HCT116 (cell line): ENCODE data around the gene CAMK1D. TPM values are rescaled to one million over a fixed set of nuclear protein-coding genes. Genes with fewer than 3 reads are reported as not detected.
A peak's percentile ranks its signal among the peaks of the same experiment; 100 is the strongest.
"Not testable (repeated sequence)": the region's sequence is repeated elsewhere in the genome, so short reads cannot be mapped to it uniquely, and the experiment has no call there.

Experiments used
- ATAC-seq: fragments of 200-7000 bp; cut with Tn5 transposase; 2 replicates; pipeline ENCODE4 v1.9.1; 2020; ENCODE audit warnings: mild to moderate bottlenecking, moderate library complexity
- BruUV-seq: library from RNA; stranded (reverse); fragments of 400-500 nt; replicated peaks from 2 replicates; lab custom pipeline; 2021; lab: Mats Ljungman, UMichigan
- CTCF ChIA-PET: fragments of 300-600 bp; sonication (Branson Sonifier 250); formaldehyde crosslinking; loops from one replicate; lab custom pipeline; 2021; ENCODE audit warnings: antibody characterized with exemption; lab: Charles Lee
- POLR2A ChIA-PET: fragments of 300-600, 350-600 bp; sonication (Branson Sonifier 250); formaldehyde crosslinking; loops from one replicate; lab custom pipeline; 2021; ENCODE audit warnings: antibody characterized with exemption; lab: Charles Lee
- RAD21 ChIA-PET, 2 experiments: fragments of 300-600 bp; sonication (Branson Sonifier 250); formaldehyde crosslinking; loops; one replicate each; lab custom pipeline; 2023; ENCODE audit warnings: low total read pairs in 2 of 2; ENCODE audit not compliant: uncharacterized antibody in 2 of 2, unreplicated experiment in 2 of 2, low non-redundant PET in 1 of 2; lab: Charles Lee
- DNase-seq: peaks from one replicate; pipeline ENCODE4 v3.0.0-alpha.2; 2010; ENCODE audit warnings: low read depth, low spot score
- H2AFZ ChIP-seq: fragments of 200-600 bp; shearing (Covaris generic), sonication (generic); 2 replicates; pipeline ENCODE4 v1.6.1; 2017; ENCODE audit warnings: low read depth, mixed run types, mixed read lengths, antibody characterized with exemption, low read length; ENCODE audit not compliant: poor library complexity, severe bottlenecking
- H3K27ac ChIP-seq: 2 replicates; pipeline ENCODE4 v1.5.1; 2012; ENCODE audit warnings: low read depth, low read length
- H3K27me3 ChIP-seq: fragments of 200-600 bp; sonication (generic); 2 replicates; pipeline ENCODE4 v1.6.1; 2016; ENCODE audit warnings: mixed run types, low read length, mixed read lengths; ENCODE audit not compliant: insufficient read depth
- H3K36me3 ChIP-seq, 2 experiments: fragments of 200-500 bp in 1 of 2; fragments of 200-600 bp in 1 of 2; sonication (Bioruptor generic) in 1 of 2; sonication (generic) in 1 of 2; 2 replicates each; pipeline versions ENCODE4 v1.5.1 to v1.6.1; 2014 to 2016; ENCODE audit warnings: low read length in 2 of 2, inconsistent platforms in 1 of 2, mixed read lengths in 1 of 2, mixed run types in 1 of 2; ENCODE audit not compliant: insufficient read depth in 2 of 2, control insufficient read depth in 1 of 2
- H3K4me1 ChIP-seq, 2 experiments: fragments of 200-600 bp in 1 of 2; sonication (generic) in 1 of 2; 2 replicates each; pipeline versions ENCODE4 v1.5.1 to v1.6.1; 2012 to 2017; ENCODE audit warnings: low read length in 2 of 2, inconsistent platforms in 1 of 2, mild to moderate bottlenecking in 1 of 2, mixed read lengths in 1 of 2, mixed run types in 1 of 2, moderate library complexity in 1 of 2; ENCODE audit not compliant: insufficient read depth in 2 of 2, control insufficient read depth in 1 of 2
- H3K4me2 ChIP-seq: fragments of 200-600 bp; sonication (generic); 2 replicates; pipeline ENCODE4 v1.6.1; 2017; ENCODE audit warnings: mixed run types, low read length, mixed read lengths
- H3K4me3 ChIP-seq, 2 experiments: fragments of 200-600 bp in 1 of 2; sonication (generic) in 1 of 2; replicated peaks in 1 of 2; 2 replicates each; pipeline ENCODE4 v1.5.1; 2011 to 2016; ENCODE audit warnings: low read length in 2 of 2, control low read depth in 1 of 2, low read depth in 1 of 2, mild to moderate bottlenecking in 1 of 2, mixed read lengths in 1 of 2, mixed run types in 1 of 2
- H3K79me2 ChIP-seq: fragments of 200-600 bp; sonication (generic); 2 replicates; pipeline ENCODE4 v1.6.1; 2017; ENCODE audit warnings: mild to moderate bottlenecking, mixed run types, low read length, moderate library complexity, mixed read lengths; ENCODE audit not compliant: insufficient read depth
- H3K9ac ChIP-seq: fragments of 200-600 bp; sonication (generic); 2 replicates; pipeline ENCODE4 v1.6.1; 2016; ENCODE audit warnings: low read length, mixed read lengths
- H3K9me2 ChIP-seq: fragments of 200-600 bp; sonication (generic), shearing (Covaris generic); 2 replicates; pipeline ENCODE4 v1.6.1; 2017; ENCODE audit warnings: mixed run types, mild to moderate bottlenecking, moderate library complexity; ENCODE audit not compliant: insufficient read depth
- H3K9me3 ChIP-seq, 2 experiments: fragments of 200-500 bp in 1 of 2; fragments of 200-600 bp in 1 of 2; sonication (Bioruptor generic) in 1 of 2; sonication (generic) in 1 of 2; 2 replicates each; pipeline ENCODE4 v1.6.1; 2014 to 2017; ENCODE audit warnings: low read length in 2 of 2, mixed read lengths in 2 of 2, inconsistent platforms in 1 of 2, low read depth in 1 of 2, mild to moderate bottlenecking in 1 of 2, mixed run types in 1 of 2, moderate library complexity in 1 of 2; ENCODE audit not compliant: control insufficient read depth in 1 of 2, insufficient read depth in 1 of 2
- H4K20me1 ChIP-seq: fragments of 200-600 bp; sonication (generic), shearing (Covaris generic); 2 replicates; pipeline ENCODE4 v1.6.1; 2017; ENCODE audit warnings: mixed run types, mild to moderate bottlenecking, moderate library complexity; ENCODE audit not compliant: insufficient read depth
- CBX3 ChIP-seq: IDR thresholded peaks from 2 replicates; pipeline ENCODE4 v1.6.1; 2012; ENCODE audit warnings: low read depth
- CEBPB ChIP-seq: IDR thresholded peaks from 2 replicates; pipeline ENCODE4 v1.6.1; 2012; ENCODE audit warnings: low read depth
- ELF1 ChIP-seq: IDR thresholded peaks from 2 replicates; pipeline ENCODE4 v1.6.1; 2012; ENCODE audit warnings: low read depth, borderline replicate concordance
- EZH2 ChIP-seq: fragments of 200-600 bp; sonication (generic); IDR thresholded peaks from 2 replicates; pipeline ENCODE4 v1.6.1; 2017; ENCODE audit warnings: antibody characterized with exemption, mixed run types
- EZH2phosphoT487 ChIP-seq: fragments of 200-600 bp; IDR thresholded peaks from 2 replicates; pipeline ENCODE4 v1.6.1; 2018; ENCODE audit warnings: antibody characterized with exemption, borderline replicate concordance
- JUND ChIP-seq: IDR thresholded peaks from 2 replicates; pipeline ENCODE4 v1.6.1; 2012
- POLR2A ChIP-seq: IDR thresholded peaks from 2 replicates; pipeline ENCODE4 v1.7.0; 2011; ENCODE audit warnings: borderline replicate concordance; ENCODE audit not compliant: insufficient read depth, insufficient read length; ENCODE audit errors: extremely low read depth
- RAD21 ChIP-seq: IDR thresholded peaks from 2 replicates; pipeline ENCODE4 v1.6.1; 2012; ENCODE audit warnings: low read depth, mild to moderate bottlenecking
- SP1 ChIP-seq: IDR thresholded peaks from 2 replicates; pipeline ENCODE4 v1.6.1; 2012; ENCODE audit warnings: low read depth
- SRF ChIP-seq: IDR thresholded peaks from 2 replicates; pipeline ENCODE4 v1.6.1; 2012; ENCODE audit warnings: low read depth
- TCF7L2 ChIP-seq: IDR thresholded peaks from 2 replicates; pipeline ENCODE4 v1.7.0; 2011; ENCODE audit warnings: borderline replicate concordance, inconsistent platforms; ENCODE audit not compliant: insufficient read depth, insufficient read length; ENCODE audit errors: extremely low read depth
- intact Hi-C: fragments of 100-400 bp; cut with micrococcal nuclease; formaldehyde crosslinking; loops from 2 replicates; pipeline ENCODE4 v1.10.0; 2022
- total RNA-seq: library from RNA; stranded (reverse); gene quantifications from one replicate; pipeline ENCODE4 v1.2.1, GENCODE V29; 2021; ENCODE audit not compliant: unreplicated experiment
- TF ChIP-seq, protein P1 (sequence below), 3 experiments: fragments of 200-600 bp in 1 of 3; sonication (generic) in 1 of 3; IDR thresholded peaks in 2 of 3; conservative IDR thresholded peaks in 1 of 3; 2 replicates each; pipeline ENCODE4 v1.5.1; 2012 to 2017; ENCODE audit warnings: low read depth in 2 of 3, low read length in 2 of 3, antibody characterized with exemption in 1 of 3, borderline replicate concordance in 1 of 3, control low read depth in 1 of 3, mild to moderate bottlenecking in 1 of 3, mixed read lengths in 1 of 3, mixed run types in 1 of 3, moderate library complexity in 1 of 3; ENCODE audit not compliant: insufficient read depth in 1 of 3

The CAMK1D gene
- total RNA-seq, 1 experiment from 2014 or later, result 9.6 TPM

DNA sequence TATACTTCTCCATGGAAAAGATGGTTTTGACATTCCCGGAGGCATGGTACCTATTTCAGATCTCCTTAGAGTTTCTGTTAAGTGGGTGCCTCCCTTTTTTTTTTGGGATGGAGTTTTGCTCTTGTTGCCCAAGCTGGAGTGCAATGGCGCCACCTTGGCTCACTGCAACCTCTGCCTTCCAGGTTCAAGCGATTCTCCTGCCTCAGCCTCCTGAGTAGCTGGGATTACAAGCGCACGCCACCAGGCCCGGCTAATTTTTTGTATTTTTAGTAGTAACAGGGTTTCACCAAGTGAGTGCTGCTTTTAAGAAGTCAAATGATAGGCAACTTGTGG is 363.6 kb downstream of the CAMK1D start:
- H3K9me2 ChIP-seq, H3K4me3 ChIP-seq, H3K27me3 ChIP-seq, H3K4me2 ChIP-seq, H3K9ac ChIP-seq, CTCF ChIA-PET, ATAC-seq, H3K79me2 ChIP-seq, H3K36me3 ChIP-seq, BruUV-seq, RAD21 ChIA-PET, H2AFZ ChIP-seq, H3K9me3 ChIP-seq, H3K27ac ChIP-seq, POLR2A ChIA-PET, H4K20me1 ChIP-seq, DNase-seq: not testable (repeated sequence)
- intact Hi-C loops, result loop anchor here (5.0 to 10.0 kb wide), 2 partner anchors 501 to 918 kb away; no protein-coding TSS in a partner anchor
- peaks cover 19 to 33% of the 10 kb centered on the region in 2 experiments for H3K4me1 ChIP-seq
- TF ChIP-seq, protein P1, sequence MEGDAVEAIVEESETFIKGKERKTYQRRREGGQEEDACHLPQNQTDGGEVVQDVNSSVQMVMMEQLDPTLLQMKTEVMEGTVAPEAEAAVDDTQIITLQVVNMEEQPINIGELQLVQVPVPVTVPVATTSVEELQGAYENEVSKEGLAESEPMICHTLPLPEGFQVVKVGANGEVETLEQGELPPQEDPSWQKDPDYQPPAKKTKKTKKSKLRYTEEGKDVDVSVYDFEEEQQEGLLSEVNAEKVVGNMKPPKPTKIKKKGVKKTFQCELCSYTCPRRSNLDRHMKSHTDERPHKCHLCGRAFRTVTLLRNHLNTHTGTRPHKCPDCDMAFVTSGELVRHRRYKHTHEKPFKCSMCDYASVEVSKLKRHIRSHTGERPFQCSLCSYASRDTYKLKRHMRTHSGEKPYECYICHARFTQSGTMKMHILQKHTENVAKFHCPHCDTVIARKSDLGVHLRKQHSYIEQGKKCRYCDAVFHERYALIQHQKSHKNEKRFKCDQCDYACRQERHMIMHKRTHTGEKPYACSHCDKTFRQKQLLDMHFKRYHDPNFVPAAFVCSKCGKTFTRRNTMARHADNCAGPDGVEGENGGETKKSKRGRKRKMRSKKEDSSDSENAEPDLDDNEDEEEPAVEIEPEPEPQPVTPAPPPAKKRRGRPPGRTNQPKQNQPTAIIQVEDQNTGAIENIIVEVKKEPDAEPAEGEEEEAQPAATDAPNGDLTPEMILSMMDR (IDR thresholded peaks at IDR 0.05 in 2 of 3, conservative IDR thresholded peaks at IDR 0.05 in 1 of 3; ENCODE audit: borderline replicate concordance in 1 of 3, insufficient read depth in 1 of 3, low read depth in 2 of 3, low read length in 2 of 3), result peak in 1 of 3 experiments; percentile 24; a peak in 1 of 6 replicates
- TF ChIP-seq RAD21, result peak; percentile 27; the same call in 1 of the 2 replicates

- Histone ChIP-seq H2AFZ (no peak overlapping the region), H3K9ac (no peak overlapping the region), H4K20me1 (no peaks in the 10 kb centered on the region), H3K4me1 (peaks cover 19 to 22% of the 10 kb centered on the region in 2 experiments), H3K4me3 (no peak overlapping the region), H3K9me2 (no peaks in the 10 kb centered on the region), H3K27ac (no peak overlapping the region), H3K79me2 (no peaks in the 10 kb centered on the region), H3K27me3 (no peaks in the 10 kb centered on the region), H3K36me3 (no peaks in the 10 kb centered on the region), H3K4me2 (no peak overlapping the region), H3K9me3 (no peaks in the 10 kb centered on the region)
- intact Hi-C loops, result loop anchor here (10.0 kb wide), 1 partner anchor 921 kb away; no protein-coding TSS in a partner anchor
- CTCF ChIA-PET, result interaction anchor here (1.6 kb wide), 2 partner anchors 186 to 358 kb away, joined by 3 to 5 read pairs; no protein-coding TSS in a partner anchor
- RAD21 ChIA-PET, result no interaction called here
- no peak for TF ChIP-seq EZH2phosphoT487
- TF ChIP-seq JUND, result no peak
- no peak for TF ChIP-seq SP1
- TF ChIP-seq SRF, result no peak
- TF ChIP-seq POLR2A, result no peak
- no peak for TF ChIP-seq CBX3
- TF ChIP-seq TCF7L2, result no peak
- no peak for TF ChIP-seq ELF1
- no peak for TF ChIP-seq EZH2
- no peak for TF ChIP-seq CEBPB
- POLR2A ChIA-PET, result no interaction called here
- DNase-seq (no peak), ATAC-seq (no peak)
- no TSS peak for BruUV-seq
These were observed 366.7 kb downstream of the CAMK1D start for GRCh38 chr10:12716042-12716441.
